A549 (cell line): ENCODE data around the gene NEXN. TPM values are rescaled to one million over a fixed set of nuclear protein-coding genes. Genes with fewer than 3 reads are reported as not detected.

Experiments
- ATAC-seq, 2 experiments: fragments of 200-7000 bp in 1 of 2; fragments of >200 bp in 1 of 2; cut with Nextera tagmentation in 1 of 2; cut with Tn5 transposase in 1 of 2; 3 replicates each; pipeline versions ENCODE4 v1.8.0 to v1.9.1; 2018 to 2020; ENCODE audit warnings: mild to moderate bottlenecking in 1 of 2, moderate library complexity in 1 of 2
- CTCF ChIA-PET: fragments of 300-600 bp; sonication (Branson Sonifier 250); formaldehyde crosslinking; extraction: SDS; loops from one replicate; lab custom pipeline; 2021; ENCODE audit warnings: antibody characterized with exemption, inconsistent platforms; lab: Yijun Ruan, JAX
- POLR2A ChIA-PET: fragments of 350-600 bp; formaldehyde crosslinking; extraction: SDS; loops from one replicate; lab custom pipeline; 2021; ENCODE audit warnings: antibody characterized with exemption, inconsistent platforms; lab: Yijun Ruan, JAX
- DNase-seq, 2 experiments: peaks; one replicate each; pipeline versions ENCODE4 v3.0.0 to v3.0.0-alpha.2; 2011 to 2016; ENCODE audit warnings: low read depth in 1 of 2, low spot score in 1 of 2
- FAIRE-seq: peaks from 2 replicates; lab custom pipeline; 2011; peaks lifted over from hg19 to GRCh38; lab: Jason Lieb, UNC
- H3K27ac ChIP-seq, 2 experiments: fragments of >200 bp; sonication (Bioruptor Twin); formaldehyde crosslinking; 3 replicates each; pipeline ENCODE4 v1.5.1; 2016 to 2017
- H3K4me1 ChIP-seq: fragments of >200 bp; sonication (Bioruptor Twin); formaldehyde crosslinking; 3 replicates; pipeline ENCODE4 v1.6.1; 2016
- H3K4me2 ChIP-seq: fragments of >200 bp; sonication (Bioruptor Twin); formaldehyde crosslinking; 3 replicates; pipeline ENCODE4 v1.6.1; 2016
- H3K4me3 ChIP-seq: fragments of >200 bp; sonication (Bioruptor Twin); formaldehyde crosslinking; 3 replicates; pipeline ENCODE4 v1.5.1; 2016
- H3K9me3 ChIP-seq: fragments of >200 bp; sonication (Bioruptor Twin); formaldehyde crosslinking; 3 replicates; pipeline ENCODE4 v1.6.1; 2016
- BHLHE40 ChIP-seq: IDR thresholded peaks from 2 replicates; pipeline ENCODE4 v1.6.1; 2012; ENCODE audit warnings: low read depth, low read length, inconsistent platforms
- CHD2 ChIP-seq: fragments of 150-350 bp; IDR thresholded peaks from 2 replicates; pipeline ENCODE4 v1.6.1; 2014; ENCODE audit warnings: low read length; ENCODE audit not compliant: partially characterized antibody
- EHF ChIP-seq: fragments of 250-450 bp; sonication (Bioruptor Pico); IDR thresholded peaks from 2 replicates; pipeline ENCODE4 v1.5.0; 2020; ENCODE audit warnings: mild to moderate bottlenecking
- EP300 ChIP-seq, 2 experiments: fragments of >200 bp; sonication (Bioruptor Twin); formaldehyde crosslinking; IDR thresholded peaks; 2 replicates in 1 of 2; 3 replicates in 1 of 2; pipeline ENCODE4 v1.6.1; 2016 to 2017
- FOSB ChIP-seq: fragments of 250-450 bp; sonication (Bioruptor Pico); IDR thresholded peaks from 2 replicates; pipeline ENCODE4 v1.5.0; 2020; ENCODE audit warnings: mild to moderate bottlenecking, moderate library complexity
- FOSL2 ChIP-seq, 2 experiments: fragments of 450-650 bp in 1 of 2; fragments of >200 bp in 1 of 2; sonication (Bioruptor Twin) in 1 of 2; formaldehyde crosslinking; IDR thresholded peaks; 2 replicates each; pipeline versions ENCODE4 v1.5.0 to v1.6.1; 2016 to 2020; ENCODE audit warnings: mild to moderate bottlenecking in 1 of 2, moderate library complexity in 1 of 2
- GATA3 ChIP-seq: IDR thresholded peaks from 2 replicates; pipeline ENCODE4 v1.6.1; 2012; ENCODE audit warnings: borderline replicate concordance
- HDAC2 ChIP-seq: fragments of 200-600 bp; sonication (generic); IDR thresholded peaks from 2 replicates; pipeline ENCODE4 v1.6.1; 2016
- HEYL ChIP-seq: fragments of 250-450 bp; sonication (Bioruptor Pico); IDR thresholded peaks from 2 replicates; pipeline ENCODE4 v1.8.0; 2021; ENCODE audit warnings: mild to moderate bottlenecking, moderate library complexity
- HOXA7 ChIP-seq: fragments of 250-450 bp; sonication (Bioruptor Pico); IDR thresholded peaks from 2 replicates; pipeline ENCODE4 v1.5.0; 2020; ENCODE audit warnings: mild to moderate bottlenecking, moderate library complexity
- HOXB5 ChIP-seq: fragments of 250-450 bp; sonication (Bioruptor Pico); IDR thresholded peaks from 2 replicates; pipeline ENCODE4 v1.5.0; 2020; ENCODE audit warnings: mild to moderate bottlenecking, moderate library complexity
- JUNB ChIP-seq: fragments of >200 bp; sonication (Bioruptor Twin); formaldehyde crosslinking; IDR thresholded peaks from 2 replicates; pipeline ENCODE4 v1.6.1; 2016
- KDM1A ChIP-seq: fragments of 200-600 bp; sonication (generic); IDR thresholded peaks from 2 replicates; pipeline ENCODE4 v1.6.1; 2016; ENCODE audit warnings: low read depth, mild to moderate bottlenecking
- MAFK ChIP-seq: fragments of 450-650 bp; IDR thresholded peaks from 2 replicates; pipeline ENCODE4 v1.6.1; 2014; ENCODE audit not compliant: partially characterized antibody
- NFE2L2 ChIP-seq: fragments of 150-350 bp; conservative IDR thresholded peaks from 2 replicates; pipeline ENCODE4 v1.6.1; 2014; ENCODE audit warnings: low read length
- NR3C1 ChIP-seq: fragments of >200 bp; sonication (Bioruptor Twin); formaldehyde crosslinking; IDR thresholded peaks from 3 replicates; pipeline ENCODE4 v1.6.1; 2017
- RFX5 ChIP-seq: fragments of 450-650 bp; IDR thresholded peaks from 2 replicates; pipeline ENCODE4 v1.7.1; 2014; ENCODE audit warnings: antibody characterized with exemption, mild to moderate bottlenecking, moderate library complexity
- RNF2 ChIP-seq: fragments of 200-600 bp; sonication (generic); IDR thresholded peaks from 2 replicates; pipeline ENCODE4 v1.6.1; 2016; ENCODE audit warnings: low read depth, mild to moderate bottlenecking, antibody characterized with exemption, moderate library complexity, borderline replicate concordance
- SMC3 ChIP-seq: fragments of >200 bp; sonication (Bioruptor Twin); formaldehyde crosslinking; IDR thresholded peaks from 3 replicates; pipeline ENCODE4 v1.6.1; 2018; ENCODE audit warnings: inconsistent platforms
- SREBF2 ChIP-seq: fragments of 450-650 bp; IDR thresholded peaks from 2 replicates; pipeline ENCODE4 v1.6.1; 2014; ENCODE audit warnings: mild to moderate bottlenecking, moderate library complexity
- ZC3H11A ChIP-seq: fragments of 450-650 bp; IDR thresholded peaks from 2 replicates; pipeline ENCODE4 v1.6.1; 2014; ENCODE audit warnings: antibody characterized with exemption, mild to moderate bottlenecking
- ZFP36 ChIP-seq: fragments of 450-650 bp; IDR thresholded peaks from 2 replicates; pipeline ENCODE4 v1.6.1; 2014; ENCODE audit warnings: borderline replicate concordance; ENCODE audit not compliant: partially characterized antibody
- ZNF302 ChIP-seq: fragments of 250-450 bp; sonication (Bioruptor Pico); IDR thresholded peaks from 2 replicates; pipeline ENCODE4 v1.9.0; 2021; ENCODE audit warnings: inconsistent platforms, mild to moderate bottlenecking, moderate library complexity
- WGBS: methylation state at CpG from one replicate; pipeline ENCODE4 v1.1.6; 2017; ENCODE audit errors: missing lambda C conversion rate; 5-methylcytosine and 5-hydroxymethylcytosine counted together
- polyA plus RNA-seq, 4 experiments: library from polyadenylated mRNA; depleted of rRNA in 3 of 4; stranded (reverse); fragments of >200 nt; fragmentation: RNase III in 1 of 4; extraction: RNeasy Plus Mini Kit Qiagen cat#74134 plus additional on column Dnase treatment in 1 of 4; gene quantifications; 2 replicates in 3 of 4; 3 replicates in 1 of 4; pipeline ENCODE4 v1.2.3, GENCODE V29; 2011 to 2017
- TF ChIP-seq, protein P1 (sequence below): fragments of 150-350 bp; IDR thresholded peaks from 2 replicates; pipeline ENCODE4 v1.6.1; 2014; ENCODE audit warnings: low read depth, mild to moderate bottlenecking, low read length
- TF ChIP-seq, protein P2 (sequence below): IDR thresholded peaks from 2 replicates; pipeline ENCODE4 v1.6.1; 2012; ENCODE audit warnings: low read depth, borderline replicate concordance
- TF ChIP-seq, protein P3 (sequence below): fragments of 250-450 bp; sonication (Bioruptor Pico); IDR thresholded peaks from 2 replicates; pipeline ENCODE4 v1.5.0; 2021; ENCODE audit warnings: mild to moderate bottlenecking, moderate library complexity, borderline replicate concordance

The NEXN gene
- polyA plus RNA-seq, 2 of the 4 experiments (the other 2 are of a cell fraction): 1.8 to 8.2 TPM

DNA sequence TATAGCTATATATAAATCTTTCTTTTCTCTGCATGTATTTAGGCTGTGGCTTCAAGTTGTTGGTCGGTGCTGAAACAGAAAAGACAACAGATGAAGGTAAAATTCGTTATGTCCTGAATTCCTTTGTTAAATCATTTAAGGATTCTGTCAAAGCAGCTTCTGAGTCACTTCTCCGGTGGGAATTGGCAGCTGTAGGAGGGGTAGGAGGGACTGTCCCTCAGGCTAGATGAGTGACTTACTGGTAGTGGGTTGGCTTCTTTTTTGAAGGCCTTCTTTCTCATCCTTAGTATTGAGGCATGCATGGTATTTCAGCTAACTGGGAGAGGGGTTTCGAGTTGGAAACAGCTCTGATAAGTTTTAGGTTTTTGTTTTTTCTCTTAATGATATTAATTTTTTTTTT lies 22.1 kb upstream of the NEXN start:
- Histone ChIP-seq H3K4me3 (no peak overlapping the region), H3K9me3 (no peaks in the 10 kb centered on the region), H3K4me1 (no peaks in the 10 kb centered on the region), H3K27ac (no peak overlapping the region), H3K4me2 (no peak overlapping the region)
- ChIA-PET CTCF (interaction anchor here (0.5 kb wide), 1 partner anchor 8 kb away, joined by 4 read pairs; no protein-coding TSS in a partner anchor), POLR2A (no interaction called here)
- TF ChIP-seq BHLHE40: no peak
- no peak for TF ChIP-seq NR3C1
- TF ChIP-seq MAFK: no peak
- no peak for TF ChIP-seq EP300 (IDR thresholded peaks at IDR 0.05)
- TF ChIP-seq HOXA7: no peak
- no peak for TF ChIP-seq RNF2
- TF ChIP-seq ZFP36: no peak
- DNase-seq (no peak), ATAC-seq (no peak), FAIRE-seq (no peak)
- 62% methylated on average over 4 of the region's 4 CpGs for WGBS

DNA sequence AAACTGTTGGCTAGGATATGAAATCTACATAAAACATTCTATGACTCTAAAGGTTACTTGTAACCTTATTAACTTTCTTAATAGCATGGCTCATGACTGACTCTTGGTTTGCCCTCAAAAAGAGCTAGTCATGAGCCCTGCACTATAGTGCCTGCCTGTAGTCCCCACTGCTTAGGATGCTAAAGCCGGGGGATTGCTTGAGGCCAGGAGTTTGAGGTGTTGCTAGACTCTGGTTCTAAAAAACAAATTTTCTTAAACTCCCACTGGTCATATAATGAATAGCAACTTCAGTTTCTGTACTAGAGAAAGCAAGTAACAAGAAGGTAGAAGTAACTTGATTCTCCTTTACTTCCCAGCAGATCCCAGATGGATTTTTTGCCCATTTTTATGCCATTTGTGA lies 15.8 kb upstream of the NEXN start:
- FAIRE-seq: no peak
- no peak for DNase-seq
- H3K4me3 ChIP-seq: no peak overlapping the region
- ChIA-PET POLR2A (no interaction called here), CTCF (no interaction called here)
- TF ChIP-seq GATA3: no peak
- TF ChIP-seq NFE2L2: no peak
- no peak for TF ChIP-seq EHF
- no peak for TF ChIP-seq FOSL2 (IDR thresholded peaks at IDR 0.05)
- TF ChIP-seq FOSL2 (CRISPR knock-in tag; IDR thresholded peaks at IDR 0.05): no peak
- TF ChIP-seq, protein P1, sequence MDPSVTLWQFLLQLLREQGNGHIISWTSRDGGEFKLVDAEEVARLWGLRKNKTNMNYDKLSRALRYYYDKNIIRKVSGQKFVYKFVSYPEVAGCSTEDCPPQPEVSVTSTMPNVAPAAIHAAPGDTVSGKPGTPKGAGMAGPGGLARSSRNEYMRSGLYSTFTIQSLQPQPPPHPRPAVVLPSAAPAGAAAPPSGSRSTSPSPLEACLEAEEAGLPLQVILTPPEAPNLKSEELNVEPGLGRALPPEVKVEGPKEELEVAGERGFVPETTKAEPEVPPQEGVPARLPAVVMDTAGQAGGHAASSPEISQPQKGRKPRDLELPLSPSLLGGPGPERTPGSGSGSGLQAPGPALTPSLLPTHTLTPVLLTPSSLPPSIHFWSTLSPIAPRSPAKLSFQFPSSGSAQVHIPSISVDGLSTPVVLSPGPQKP: no peak
- TF ChIP-seq JUNB: no peak
- no peak for TF ChIP-seq RFX5
- TF ChIP-seq KDM1A: no peak
- TF ChIP-seq HOXB5 (CRISPR knock-in tag): no peak
- no peak for TF ChIP-seq CHD2
- TF ChIP-seq SMC3: no peak
- TF ChIP-seq HDAC2: no peak
- TF ChIP-seq ZNF302 (CRISPR knock-in tag): no peak
- TF ChIP-seq, protein P2, sequence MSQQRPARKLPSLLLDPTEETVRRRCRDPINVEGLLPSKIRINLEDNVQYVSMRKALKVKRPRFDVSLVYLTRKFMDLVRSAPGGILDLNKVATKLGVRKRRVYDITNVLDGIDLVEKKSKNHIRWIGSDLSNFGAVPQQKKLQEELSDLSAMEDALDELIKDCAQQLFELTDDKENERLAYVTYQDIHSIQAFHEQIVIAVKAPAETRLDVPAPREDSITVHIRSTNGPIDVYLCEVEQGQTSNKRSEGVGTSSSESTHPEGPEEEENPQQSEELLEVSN: no peak
- TF ChIP-seq SREBF2: no peak
- TF ChIP-seq HEYL (CRISPR knock-in tag): no peak
- no peak for TF ChIP-seq ZC3H11A
- TF ChIP-seq, protein P3, sequence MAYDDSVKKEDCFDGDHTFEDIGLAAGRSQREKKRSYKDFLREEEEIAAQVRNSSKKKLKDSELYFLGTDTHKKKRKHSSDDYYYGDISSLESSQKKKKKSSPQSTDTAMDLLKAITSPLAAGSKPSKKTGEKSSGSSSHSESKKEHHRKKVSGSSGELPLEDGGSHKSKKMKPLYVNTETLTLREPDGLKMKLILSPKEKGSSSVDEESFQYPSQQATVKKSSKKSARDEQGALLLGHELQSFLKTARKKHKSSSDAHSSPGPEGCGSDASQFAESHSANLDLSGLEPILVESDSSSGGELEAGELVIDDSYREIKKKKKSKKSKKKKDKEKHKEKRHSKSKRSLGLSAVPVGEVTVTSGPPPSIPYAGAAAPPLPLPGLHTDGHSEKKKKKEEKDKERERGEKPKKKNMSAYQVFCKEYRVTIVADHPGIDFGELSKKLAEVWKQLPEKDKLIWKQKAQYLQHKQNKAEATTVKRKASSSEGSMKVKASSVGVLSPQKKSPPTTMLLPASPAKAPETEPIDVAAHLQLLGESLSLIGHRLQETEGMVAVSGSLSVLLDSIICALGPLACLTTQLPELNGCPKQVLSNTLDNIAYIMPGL (CRISPR knock-in tag): no peak
- TF ChIP-seq MAFK: no peak
- no peak for TF ChIP-seq FOSB
- peaks cover 9% of the 10 kb centered on the region; the same call in 2 of the 3 replicates for H3K4me1 ChIP-seq
- 80% methylated on average over 1 of the region's 1 CpG for WGBS
- peak in 1 of 2 experiments; percentile 62; a peak in 3 of 6 replicates for ATAC-seq
- no peak overlapping the region for H3K27ac ChIP-seq
- H3K9me3 ChIP-seq: no peaks in the 10 kb centered on the region
- H3K4me2 ChIP-seq: no peak overlapping the region
